Neural cell (in vitro differentiated cells): ENCODE measurements around the gene CELSR1.

Experiments
- EP300 ChIP-seq: fragments of 450-650 bp; conservative IDR thresholded peaks from 2 replicates; pipeline ENCODE4 v1.6.1; 2014; ENCODE audit warnings: antibody characterized with exemption, mild to moderate bottlenecking, moderate library complexity; ENCODE audit not compliant: poor library complexity, severe bottlenecking
- EZH2 ChIP-seq: fragments of 200-600, 300-800 bp; shearing (Covaris generic), sonication (generic); IDR thresholded peaks from 2 replicates; pipeline ENCODE4 v1.6.1; 2014; ENCODE audit warnings: antibody characterized with exemption, low read length, borderline replicate concordance, mild to moderate bottlenecking; ENCODE audit not compliant: insufficient read depth, poor library complexity, severe bottlenecking
- RAD21 ChIP-seq: fragments of 450-650 bp; conservative IDR thresholded peaks from 2 replicates; pipeline ENCODE4 v1.6.1; 2014; ENCODE audit warnings: antibody characterized with exemption, mild to moderate bottlenecking, moderate library complexity
- TF ChIP-seq, protein P1 (sequence below): fragments of 450-650 bp; IDR thresholded peaks from 2 replicates; pipeline ENCODE4 v1.5.1; 2014; ENCODE audit warnings: antibody characterized with exemption, mild to moderate bottlenecking, moderate library complexity; ENCODE audit not compliant: poor library complexity, severe bottlenecking

- TF ChIP-seq, protein P1, sequence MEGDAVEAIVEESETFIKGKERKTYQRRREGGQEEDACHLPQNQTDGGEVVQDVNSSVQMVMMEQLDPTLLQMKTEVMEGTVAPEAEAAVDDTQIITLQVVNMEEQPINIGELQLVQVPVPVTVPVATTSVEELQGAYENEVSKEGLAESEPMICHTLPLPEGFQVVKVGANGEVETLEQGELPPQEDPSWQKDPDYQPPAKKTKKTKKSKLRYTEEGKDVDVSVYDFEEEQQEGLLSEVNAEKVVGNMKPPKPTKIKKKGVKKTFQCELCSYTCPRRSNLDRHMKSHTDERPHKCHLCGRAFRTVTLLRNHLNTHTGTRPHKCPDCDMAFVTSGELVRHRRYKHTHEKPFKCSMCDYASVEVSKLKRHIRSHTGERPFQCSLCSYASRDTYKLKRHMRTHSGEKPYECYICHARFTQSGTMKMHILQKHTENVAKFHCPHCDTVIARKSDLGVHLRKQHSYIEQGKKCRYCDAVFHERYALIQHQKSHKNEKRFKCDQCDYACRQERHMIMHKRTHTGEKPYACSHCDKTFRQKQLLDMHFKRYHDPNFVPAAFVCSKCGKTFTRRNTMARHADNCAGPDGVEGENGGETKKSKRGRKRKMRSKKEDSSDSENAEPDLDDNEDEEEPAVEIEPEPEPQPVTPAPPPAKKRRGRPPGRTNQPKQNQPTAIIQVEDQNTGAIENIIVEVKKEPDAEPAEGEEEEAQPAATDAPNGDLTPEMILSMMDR: no peak
- no peak for TF ChIP-seq RAD21
- no peak for TF ChIP-seq EP300
- no peak for TF ChIP-seq EZH2
These were observed 105.0 kb downstream of the CELSR1 start for GRCh38 chr22:46432164-46433068.
